ENCODE measurements around the gene SLITRK3. TPM values are rescaled to one million over a fixed set of nuclear protein-coding genes. Genes with fewer than 3 reads are reported as not detected.

Gene SLITRK3
- total and polyA plus RNA-seq, 2 experiments from 2014 or later, result 1.2 to 1.7 TPM

GRCh38 chr3:165211721-165212120, 15.5 kb upstream of the SLITRK3 start (continued):
- no peak for TF ChIP-seq ZNF462 (CRISPR knock-in tag; IDR thresholded peaks at IDR 0.05)
- TF ChIP-seq JUNB (IDR thresholded peaks at IDR 0.05; ENCODE audit: unreplicated experiment), result no peak
- TF ChIP-seq ZNF331 (CRISPR knock-in tag; IDR thresholded peaks at IDR 0.05; ENCODE audit: low read depth), result no peak
- no peak for TF ChIP-seq EZH2 (IDR thresholded peaks at IDR 0.05; ENCODE audit: low read depth, unreplicated experiment)
- TF ChIP-seq ZNF114 (CRISPR knock-in tag; IDR thresholded peaks at IDR 0.05), result no peak

- H2AFZ ChIP-seq, result no peak overlapping the region
- no peaks in the 10 kb centered on the region for H3K36me3 ChIP-seq (ENCODE audit: insufficient read depth)
- H3F3A ChIP-seq (replicated peaks; ENCODE audit: low read depth), result no peaks in the 10 kb centered on the region
- no peak overlapping the region for H3K4me2 ChIP-seq
- no peaks in the 10 kb centered on the region for H3K9me2 ChIP-seq (ENCODE audit: insufficient read depth)
- Mint-ChIP-seq H3K9me3 (no peaks in the 10 kb centered on the region), H3K4me3 (no peak overlapping the region), H3K27me3 (ENCODE audit: insufficient read depth, low read depth, poor library complexity) (peaks cover 1% of the 10 kb centered on the region), H3K27ac (no peak overlapping the region), H3K4me1 (peaks cover 7% of the 10 kb centered on the region), H3K36me3 (ENCODE audit: low read depth) (no peaks in the 10 kb centered on the region)
- H3K4me3 ChIP-seq, result no peak overlapping the region
- no peaks in the 10 kb centered on the region for H3K4me1 ChIP-seq (ENCODE audit: insufficient read depth)
- no peak for ATAC-seq
- no peak overlapping the region for H3K27ac ChIP-seq (ENCODE audit: low read depth)
- H3K27me3 ChIP-seq (ENCODE audit: insufficient read depth), result peaks cover 7% of the 10 kb centered on the region
- H3K79me2 ChIP-seq (replicated peaks; ENCODE audit: insufficient read depth), result no peaks in the 10 kb centered on the region
- H4K20me1 ChIP-seq (replicated peaks; ENCODE audit: insufficient read depth), result no peaks in the 10 kb centered on the region
- DNase-seq (ENCODE audit: low spot score), result no peak
- TF ChIP-seq EZH2phosphoT487 (IDR thresholded peaks at IDR 0.05; ENCODE audit: unreplicated experiment) (no peak), REST (IDR thresholded peaks at IDR 0.05; ENCODE audit: unreplicated experiment) (no peak), NANOG (IDR thresholded peaks at IDR 0.05; ENCODE audit: borderline replicate concordance) (no peak), STAT1 (IDR thresholded peaks at IDR 0.05; ENCODE audit: unreplicated experiment) (no peak), ZNF331 (CRISPR knock-in tag; IDR thresholded peaks at IDR 0.05; ENCODE audit: low read depth) (no peak), JUNB (IDR thresholded peaks at IDR 0.05; ENCODE audit: unreplicated experiment) (no peak), POLR2AphosphoS5 (IDR thresholded peaks at IDR 0.05; ENCODE audit: low read depth) (no peak)
- TF ChIP-seq, protein P1, sequence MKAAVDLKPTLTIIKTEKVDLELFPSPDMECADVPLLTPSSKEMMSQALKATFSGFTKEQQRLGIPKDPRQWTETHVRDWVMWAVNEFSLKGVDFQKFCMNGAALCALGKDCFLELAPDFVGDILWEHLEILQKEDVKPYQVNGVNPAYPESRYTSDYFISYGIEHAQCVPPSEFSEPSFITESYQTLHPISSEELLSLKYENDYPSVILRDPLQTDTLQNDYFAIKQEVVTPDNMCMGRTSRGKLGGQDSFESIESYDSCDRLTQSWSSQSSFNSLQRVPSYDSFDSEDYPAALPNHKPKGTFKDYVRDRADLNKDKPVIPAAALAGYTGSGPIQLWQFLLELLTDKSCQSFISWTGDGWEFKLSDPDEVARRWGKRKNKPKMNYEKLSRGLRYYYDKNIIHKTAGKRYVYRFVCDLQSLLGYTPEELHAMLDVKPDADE (IDR thresholded peaks at IDR 0.05), result no peak
These were observed 14.5 kb upstream of the SLITRK3 start for GRCh38 chr3:165210727-165211126.

All from GM23338 (cell line).